Cardiac fibroblast (primary cell): ENCODE measurements around the gene RRP9.

Source experiments
- DNase-seq, 2 donors: peaks; one replicate each; pipeline versions ENCODE4 v3.0.0 to v3.0.0-alpha.2; 2010; ENCODE audit warnings: low read depth in 2 of 2
- H3K4me3 ChIP-seq, 2 donors: replicated peaks in 1 of 2; 1 replicate in 1 of 2; 2 replicates in 1 of 2; pipeline ENCODE4 v1.5.1; 2011; ENCODE audit warnings: low read depth in 2 of 2, low read length in 2 of 2, mild to moderate bottlenecking in 2 of 2, moderate library complexity in 1 of 2
- TF ChIP-seq, protein P1 (sequence below): IDR thresholded peaks from one replicate; pipeline ENCODE4 v1.5.1; 2011; ENCODE audit warnings: low read depth, mild to moderate bottlenecking, low read length, inconsistent platforms

Gene RRP9

DNA sequence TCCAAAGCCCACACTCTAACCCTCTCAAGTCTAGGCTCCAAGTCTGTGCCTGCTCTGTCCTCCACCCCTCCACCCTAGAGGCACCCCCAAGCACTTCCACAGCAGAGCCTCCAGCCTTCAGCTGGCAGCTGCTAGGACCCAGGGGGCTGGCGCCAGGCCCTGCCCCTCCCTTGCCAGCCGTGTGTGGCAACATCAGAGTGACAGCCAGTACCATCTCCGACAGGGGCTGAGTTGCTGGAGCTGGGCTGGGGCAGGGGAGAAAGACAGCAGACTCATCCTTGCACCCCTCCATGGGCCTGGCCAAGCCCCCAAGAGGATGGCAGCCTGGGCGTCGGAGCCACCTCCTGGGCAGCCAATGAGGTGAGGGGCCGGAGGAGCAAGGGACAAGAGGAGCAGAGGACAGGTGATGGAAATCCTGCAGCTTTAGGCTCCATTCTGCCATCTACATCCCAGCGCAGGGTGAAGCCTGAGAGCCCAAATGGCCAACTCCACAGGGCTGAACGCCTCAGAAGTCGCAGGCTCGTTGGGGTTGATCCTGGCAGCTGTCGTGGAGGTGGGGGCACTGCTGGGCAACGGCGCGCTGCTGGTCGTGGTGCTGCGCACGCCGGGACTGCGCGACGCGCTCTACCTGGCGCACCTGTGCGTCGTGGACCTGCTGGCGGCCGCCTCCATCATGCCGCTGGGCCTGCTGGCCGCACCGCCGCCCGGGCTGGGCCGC lies 13.6 kb upstream of the RRP9 start, which contains the start of gene GPR62:
GPR62 (plus strand) TSS at position 207 of the 718 bp plus-strand sequence; CDS start at position 479, 272 bp downstream.
- no peak within 1 kb of the TSS for H3K4me3 ChIP-seq
- DNase-seq = no peak
- TF ChIP-seq, protein P1, sequence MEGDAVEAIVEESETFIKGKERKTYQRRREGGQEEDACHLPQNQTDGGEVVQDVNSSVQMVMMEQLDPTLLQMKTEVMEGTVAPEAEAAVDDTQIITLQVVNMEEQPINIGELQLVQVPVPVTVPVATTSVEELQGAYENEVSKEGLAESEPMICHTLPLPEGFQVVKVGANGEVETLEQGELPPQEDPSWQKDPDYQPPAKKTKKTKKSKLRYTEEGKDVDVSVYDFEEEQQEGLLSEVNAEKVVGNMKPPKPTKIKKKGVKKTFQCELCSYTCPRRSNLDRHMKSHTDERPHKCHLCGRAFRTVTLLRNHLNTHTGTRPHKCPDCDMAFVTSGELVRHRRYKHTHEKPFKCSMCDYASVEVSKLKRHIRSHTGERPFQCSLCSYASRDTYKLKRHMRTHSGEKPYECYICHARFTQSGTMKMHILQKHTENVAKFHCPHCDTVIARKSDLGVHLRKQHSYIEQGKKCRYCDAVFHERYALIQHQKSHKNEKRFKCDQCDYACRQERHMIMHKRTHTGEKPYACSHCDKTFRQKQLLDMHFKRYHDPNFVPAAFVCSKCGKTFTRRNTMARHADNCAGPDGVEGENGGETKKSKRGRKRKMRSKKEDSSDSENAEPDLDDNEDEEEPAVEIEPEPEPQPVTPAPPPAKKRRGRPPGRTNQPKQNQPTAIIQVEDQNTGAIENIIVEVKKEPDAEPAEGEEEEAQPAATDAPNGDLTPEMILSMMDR = no peak

- no peak for DNase-seq
- H3K4me3 ChIP-seq = no peak overlapping the region
- TF ChIP-seq, protein P1 = no peak
Observed at GRCh38 chr3:51954713-51955112, 13.0 kb upstream of the RRP9 start.

GRCh38 chr3:51954105-51954504 lies 12.4 kb upstream of the RRP9 start:
- TF ChIP-seq, protein P1 = no peak
- DNase-seq = no peak
- H3K4me3 ChIP-seq = no peak overlapping the region

- H3K4me3 ChIP-seq = no peak overlapping the region
- TF ChIP-seq, protein P1 = no peak
- peak; percentile 68 to 81 for DNase-seq
Observed at GRCh38 chr3:51953445-51953844, 11.7 kb upstream of the RRP9 start.

- H3K4me3 ChIP-seq = no peak overlapping the region
- DNase-seq = no peak
- TF ChIP-seq, protein P1 = no peak
Observed at GRCh38 chr3:51950899-51951298, 9.2 kb upstream of the RRP9 start.

- no peak overlapping the region for H3K4me3 ChIP-seq
- no peak for DNase-seq
- TF ChIP-seq, protein P1 = no peak
Observed at GRCh38 chr3:51949121-51949520, 7.4 kb upstream of the RRP9 start.
